SU-DHL-6 (cell line): ENCODE measurements around the gene TOR4A.

Experiments
- CTCF ChIP-seq: fragments of 200-600 bp; sonication (generic); IDR thresholded peaks from one replicate; pipeline ENCODE4 v1.5.1; 2017; ENCODE audit warnings: antibody characterized with exemption, mild to moderate bottlenecking, low read length, moderate library complexity; ENCODE audit not compliant: insufficient read depth, poor library complexity, severe bottlenecking
- EZH2phosphoT487 ChIP-seq: fragments of 200-600 bp; sonication (generic), shearing (Covaris generic); conservative IDR thresholded peaks from 2 replicates; pipeline ENCODE4 v1.6.1; 2018; ENCODE audit warnings: mild to moderate bottlenecking, antibody characterized with exemption, low read length, moderate library complexity, mixed read lengths

GRCh38 chr9:137235424-137236237 lies 41.9 kb upstream of the TOR4A start:
- TF ChIP-seq CTCF (no peak), EZH2phosphoT487 (no peak)
